MV-4-11 (cell line): Measurements from ENCODE around the gene CLBA1.
"Not testable (repeated sequence)": the region's sequence is repeated elsewhere in the genome, so short reads cannot be mapped to it uniquely, and the experiment has no call there.

Source experiments
- DNase-seq: peaks from one replicate; lab custom pipeline; 2025; lab: John Stamatoyannopoulos, UW

The CLBA1 gene

GRCh38 chr14:105023144-105023543 is 37.6 kb downstream of the CLBA1 start:
- DNase-seq = no peak

- no peak for DNase-seq
Measured at GRCh38 chr14:105023791-105024480, 38.3 kb downstream of the CLBA1 start.

- DNase-seq = no peak
Measured at GRCh38 chr14:105025429-105025828, 39.8 kb downstream of the CLBA1 start.

DNA sequence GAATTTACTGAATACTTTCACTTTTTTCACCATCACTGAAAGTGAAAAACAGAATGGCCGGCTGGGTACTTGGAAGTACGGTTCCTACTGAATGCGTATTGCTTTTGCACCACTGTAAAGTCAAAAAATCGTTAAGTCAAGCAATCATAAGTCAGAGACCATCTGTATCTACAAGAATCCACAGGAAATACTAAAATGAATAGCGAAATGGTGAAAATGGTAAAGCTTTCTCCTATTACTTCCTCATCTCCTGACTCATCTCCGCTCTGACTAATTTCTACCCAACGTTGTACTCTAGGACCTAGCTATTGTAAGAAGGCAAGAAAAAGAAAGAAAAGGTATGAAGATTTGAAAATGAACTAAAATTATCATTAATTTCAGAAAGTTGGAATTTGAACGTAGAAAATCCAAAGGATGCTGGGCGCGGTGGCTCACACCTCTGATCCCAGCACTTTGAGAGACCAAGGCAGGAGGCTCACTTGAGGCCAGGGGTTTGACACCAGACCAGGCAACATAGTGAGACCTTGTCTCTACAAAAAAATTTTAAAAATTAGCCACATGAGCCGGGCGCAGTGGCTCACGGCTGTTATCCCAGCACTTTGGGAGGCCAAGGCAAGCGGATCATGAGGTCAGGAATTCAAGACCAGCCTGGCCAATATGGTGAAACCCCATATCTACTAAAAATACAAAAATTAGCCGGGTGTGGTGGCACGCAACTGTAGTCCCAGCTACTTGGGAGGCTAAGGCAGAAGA is 40.6 kb downstream of the CLBA1 start:
- peak; percentile 89 for DNase-seq

DNA sequence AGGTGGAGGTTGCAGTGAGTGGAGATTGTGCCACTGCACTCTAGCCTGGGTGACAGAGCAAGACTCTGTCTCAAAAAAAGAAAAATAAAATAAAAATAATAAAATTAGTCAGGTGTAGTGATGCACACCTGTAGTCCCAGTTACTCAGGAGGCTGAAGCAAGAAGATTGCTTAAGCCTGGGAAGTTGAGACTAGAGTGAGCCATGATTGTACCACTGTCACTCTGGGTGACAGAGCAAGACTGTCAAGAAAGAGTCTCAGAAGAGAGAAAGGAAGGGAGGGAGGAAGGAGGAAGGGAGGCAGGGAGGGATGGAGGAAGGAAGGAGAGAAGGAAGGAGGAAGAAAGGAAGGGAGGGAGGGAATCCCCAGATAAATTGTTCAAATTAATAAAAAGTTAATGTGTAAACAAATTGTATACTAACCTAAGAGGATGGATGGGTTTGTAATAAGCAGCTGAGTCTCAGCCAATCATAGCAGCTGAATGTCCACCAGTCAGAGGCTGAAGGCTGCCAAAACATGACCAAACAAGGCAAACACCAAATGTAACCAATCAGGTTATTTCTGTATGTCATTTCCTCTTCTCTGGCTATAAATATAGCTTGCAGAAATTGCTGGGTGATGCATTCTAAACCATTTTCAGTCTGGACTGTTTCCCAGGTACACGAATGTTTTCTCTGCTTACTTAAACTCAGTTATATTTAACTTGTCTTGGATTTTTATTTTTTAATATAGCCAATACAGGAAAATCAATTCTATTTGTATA is 41.4 kb downstream of the CLBA1 start:
- peak; percentile 66 for DNase-seq

DNA sequence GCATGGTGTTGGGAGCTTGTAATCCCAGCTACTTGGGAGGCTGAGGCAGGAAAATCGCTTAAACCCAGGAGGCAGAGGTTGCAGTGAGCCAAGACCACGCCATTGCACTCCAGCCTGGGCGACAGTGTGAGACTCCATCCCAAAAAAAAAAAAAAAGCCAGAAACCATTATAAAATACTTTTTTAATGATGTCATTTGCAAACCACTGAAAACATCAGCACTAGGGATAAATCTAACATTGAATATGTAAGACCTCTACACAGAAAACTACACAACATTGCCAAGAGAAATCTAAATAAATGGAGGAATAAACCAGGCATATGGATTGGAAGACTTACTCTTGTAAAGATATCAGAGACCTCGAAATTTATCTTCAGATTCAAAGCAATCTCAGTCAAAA is 42.1 kb downstream of the CLBA1 start:
- DNase-seq = not testable (repeated sequence)

DNA sequence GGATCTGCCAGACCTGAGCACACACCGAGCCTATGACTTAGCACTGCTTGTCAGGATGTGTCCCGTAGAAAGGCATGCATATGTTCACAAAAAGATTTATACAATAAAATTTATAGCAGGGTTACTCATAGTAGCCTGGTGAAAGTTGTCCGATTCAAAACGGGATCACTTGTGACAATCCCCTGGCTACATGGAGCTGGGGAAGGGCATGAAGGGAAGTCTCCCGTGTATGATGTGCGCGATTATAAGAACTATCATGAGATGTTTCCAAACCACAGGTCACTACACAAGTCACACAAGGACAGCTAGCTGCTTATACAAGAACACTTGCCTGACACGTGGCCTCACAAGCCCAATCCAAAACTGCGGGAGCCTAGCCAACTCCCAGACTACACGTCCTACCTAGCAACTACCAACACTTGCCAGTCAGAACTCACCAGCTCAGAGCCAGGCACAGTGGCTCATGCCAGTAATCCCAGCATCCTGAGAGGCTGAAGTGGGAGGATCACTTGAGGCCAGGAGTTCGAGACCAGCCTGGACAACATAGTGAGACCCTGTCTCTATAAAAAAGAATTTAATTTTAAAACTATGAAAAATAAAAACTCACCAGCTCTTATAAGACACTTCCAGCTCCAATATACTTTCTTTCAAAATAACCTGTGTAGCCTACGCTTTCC is 42.8 kb downstream of the CLBA1 start:
- no peak for DNase-seq

- DNase-seq = no peak
Measured at GRCh38 chr14:105029402-105029801, 43.8 kb downstream of the CLBA1 start.

- no peak for DNase-seq
Measured at GRCh38 chr14:105030194-105030593, 44.6 kb downstream of the CLBA1 start.

GRCh38 chr14:105030836-105031396 is 45.3 kb downstream of the CLBA1 start:
- DNase-seq = no peak

- not testable (repeated sequence) for DNase-seq
Measured at GRCh38 chr14:105032451-105032901, 46.9 kb downstream of the CLBA1 start.

DNA sequence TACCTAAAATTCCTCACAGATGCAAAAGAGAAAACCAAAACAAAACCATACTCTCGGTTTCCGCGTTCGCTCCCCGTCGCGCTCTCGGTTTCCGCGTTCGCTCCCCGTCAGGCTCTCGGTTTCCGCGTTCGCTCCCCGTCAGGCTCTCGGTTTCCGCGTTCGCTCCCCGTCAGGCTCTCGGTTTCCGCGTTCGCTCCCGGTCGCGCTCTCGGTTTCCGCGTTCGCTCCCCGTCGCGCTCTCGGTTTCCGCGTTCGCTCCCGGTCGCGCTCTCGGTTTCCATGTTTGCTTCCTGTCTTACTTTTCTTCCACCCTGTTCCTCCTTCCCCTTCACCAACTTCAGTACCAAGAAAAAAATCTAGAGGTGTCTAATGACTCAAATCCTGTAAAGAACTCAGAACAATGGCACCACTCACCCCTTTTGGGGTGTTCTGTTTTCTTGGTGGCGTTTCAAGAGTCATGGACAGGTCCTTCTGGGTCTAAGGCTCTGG is 47.9 kb downstream of the CLBA1 start:
- not testable (repeated sequence) for DNase-seq

DNA sequence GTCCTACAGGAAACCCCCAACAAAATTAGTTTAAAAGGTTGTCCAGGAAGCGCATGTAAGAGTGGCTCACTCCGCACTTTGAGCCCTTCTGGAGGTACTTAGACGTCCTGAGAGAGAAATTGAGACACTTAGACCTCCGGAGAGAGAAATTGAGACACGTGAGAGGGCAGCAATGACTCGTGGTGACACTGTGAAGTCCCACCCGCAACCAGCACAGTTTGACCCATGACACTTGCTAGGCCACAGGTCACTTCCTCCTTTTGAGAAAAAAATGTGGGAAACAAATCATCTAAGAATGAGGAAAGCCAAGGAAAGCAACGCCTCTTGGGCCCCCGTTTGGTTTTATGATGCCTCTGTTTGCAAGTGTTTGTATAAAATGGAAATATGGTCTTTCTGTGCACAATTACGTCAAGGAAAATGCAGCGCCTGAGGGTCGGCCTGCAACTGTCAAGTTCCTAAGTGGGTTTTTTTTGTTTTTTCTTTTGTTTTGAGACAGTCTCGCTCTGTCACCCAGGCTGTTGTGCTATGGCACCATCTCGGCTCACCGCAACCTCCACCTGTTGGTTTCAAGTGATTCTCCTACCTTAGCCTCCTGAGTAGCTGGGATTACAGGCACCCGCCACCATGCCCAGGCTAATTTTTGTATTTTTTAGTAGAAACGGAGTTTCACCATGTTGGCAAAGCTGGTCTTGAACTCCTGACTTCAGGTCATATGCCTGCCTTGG is 48.9 kb downstream of the CLBA1 start:
- peak; percentile 86 for DNase-seq

- not testable (repeated sequence) for DNase-seq
Measured at GRCh38 chr14:105035616-105036015, 50.0 kb downstream of the CLBA1 start.

GRCh38 chr14:105039458-105040205 is 54.0 kb downstream of the CLBA1 start:
- DNase-seq = no peak

DNA sequence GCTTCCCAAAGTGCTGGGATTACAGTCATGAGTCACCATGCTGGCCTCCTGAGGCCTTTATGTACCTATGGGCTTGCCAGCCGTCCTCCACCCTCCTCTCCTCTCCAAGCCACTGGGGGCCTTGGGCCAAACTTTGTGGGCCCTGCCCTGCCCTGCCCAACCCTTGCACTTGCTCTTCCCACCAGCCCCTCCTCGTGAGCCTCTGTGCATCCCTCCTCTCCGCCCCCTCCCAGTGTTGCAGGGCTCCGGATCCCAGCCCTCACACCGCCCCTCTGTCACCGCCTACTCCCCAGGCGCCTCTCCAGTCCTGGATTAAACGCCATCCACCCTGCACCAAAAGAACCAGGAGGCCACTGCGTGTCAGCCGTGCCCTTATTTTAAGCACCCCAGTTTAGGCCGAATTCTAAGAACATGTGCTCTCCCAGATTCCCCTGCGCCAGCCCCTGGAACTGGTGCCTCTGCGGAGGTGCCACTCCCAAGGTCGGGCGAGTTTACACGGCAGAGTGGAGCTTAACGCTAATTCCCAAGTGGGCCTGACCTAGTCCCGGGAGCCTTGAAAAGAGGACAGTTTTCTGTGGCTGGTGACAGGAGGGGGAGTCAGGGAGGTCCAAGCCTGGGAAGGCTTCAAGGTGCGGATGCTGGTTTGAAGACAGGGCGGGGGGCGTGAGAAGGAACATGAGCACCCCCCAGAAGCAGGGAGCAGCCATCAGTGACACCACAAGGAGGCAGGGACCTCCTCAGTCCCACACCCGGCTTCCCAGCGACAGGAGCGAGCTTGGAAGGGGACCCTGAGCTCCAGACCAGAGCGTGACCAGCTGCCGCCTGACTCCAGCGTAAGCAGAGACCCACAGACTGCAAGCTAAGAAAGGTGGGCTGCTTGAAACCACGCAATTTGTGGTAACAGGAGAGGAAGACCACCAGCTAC is 56.5 kb downstream of the CLBA1 start:
- DNase-seq = no peak

- no peak for DNase-seq
Measured at GRCh38 chr14:105042813-105043212, 57.2 kb downstream of the CLBA1 start.

DNA sequence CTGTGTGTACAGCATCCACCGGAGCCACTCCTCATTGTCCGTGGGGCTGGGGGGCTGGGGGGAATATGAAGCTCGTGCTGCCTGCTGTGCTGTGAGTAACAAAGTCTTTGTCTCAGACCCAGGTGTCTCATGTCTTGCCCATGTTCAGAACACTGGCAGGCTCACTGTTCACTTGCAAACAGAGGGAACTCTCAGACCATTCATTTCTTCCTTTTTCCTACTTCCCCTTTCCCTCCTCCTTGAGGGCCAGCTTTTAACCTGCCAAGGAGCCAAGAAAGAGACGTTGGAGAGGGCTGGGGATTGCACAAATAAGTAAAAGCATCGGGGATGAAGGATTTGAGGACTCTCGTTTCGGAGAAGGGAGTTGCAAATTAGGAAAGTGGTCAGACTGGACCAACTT is 58.1 kb downstream of the CLBA1 start:
- peak; percentile 69 for DNase-seq
